ENCODE measurements around the gene PRXL2C. TPM values are rescaled to one million over a fixed set of nuclear protein-coding genes. Genes with fewer than 3 reads are reported as not detected.

The PRXL2C gene
- total and polyA plus RNA-seq, 2 of the 13 experiments (the other 11 are each of a cell fraction or from before 2014, with no cell fraction given): 11.0 to 13.2 TPM

DNA sequence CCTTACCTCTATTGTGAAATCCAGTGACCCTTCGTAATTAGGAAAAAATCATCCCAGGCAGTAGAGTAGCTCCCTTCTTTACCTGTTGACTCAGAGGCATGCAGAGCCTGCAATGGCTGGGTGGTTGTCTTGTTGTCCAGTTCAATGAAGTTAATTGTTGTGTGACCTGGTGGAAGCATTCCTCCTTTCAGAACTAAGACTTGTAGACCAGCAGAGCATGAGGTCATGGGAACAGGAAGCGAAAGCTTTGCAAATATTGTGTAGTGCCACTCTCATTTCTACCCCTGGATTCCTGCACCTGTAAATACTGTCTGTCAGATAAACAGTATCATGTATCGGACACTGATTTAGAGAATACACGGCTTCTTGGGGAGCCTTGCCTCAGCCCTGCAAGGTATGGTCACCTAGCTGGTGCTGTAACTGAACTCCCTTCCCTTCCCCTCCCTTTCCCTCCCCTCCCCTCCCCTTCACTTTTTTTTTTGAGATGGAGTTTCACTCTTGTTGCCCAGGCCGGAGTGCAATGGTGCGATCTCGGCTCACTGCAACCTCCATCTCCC, 5.7 kb upstream of the PRXL2C start (continued):
- TF ChIP-seq, protein P1, sequence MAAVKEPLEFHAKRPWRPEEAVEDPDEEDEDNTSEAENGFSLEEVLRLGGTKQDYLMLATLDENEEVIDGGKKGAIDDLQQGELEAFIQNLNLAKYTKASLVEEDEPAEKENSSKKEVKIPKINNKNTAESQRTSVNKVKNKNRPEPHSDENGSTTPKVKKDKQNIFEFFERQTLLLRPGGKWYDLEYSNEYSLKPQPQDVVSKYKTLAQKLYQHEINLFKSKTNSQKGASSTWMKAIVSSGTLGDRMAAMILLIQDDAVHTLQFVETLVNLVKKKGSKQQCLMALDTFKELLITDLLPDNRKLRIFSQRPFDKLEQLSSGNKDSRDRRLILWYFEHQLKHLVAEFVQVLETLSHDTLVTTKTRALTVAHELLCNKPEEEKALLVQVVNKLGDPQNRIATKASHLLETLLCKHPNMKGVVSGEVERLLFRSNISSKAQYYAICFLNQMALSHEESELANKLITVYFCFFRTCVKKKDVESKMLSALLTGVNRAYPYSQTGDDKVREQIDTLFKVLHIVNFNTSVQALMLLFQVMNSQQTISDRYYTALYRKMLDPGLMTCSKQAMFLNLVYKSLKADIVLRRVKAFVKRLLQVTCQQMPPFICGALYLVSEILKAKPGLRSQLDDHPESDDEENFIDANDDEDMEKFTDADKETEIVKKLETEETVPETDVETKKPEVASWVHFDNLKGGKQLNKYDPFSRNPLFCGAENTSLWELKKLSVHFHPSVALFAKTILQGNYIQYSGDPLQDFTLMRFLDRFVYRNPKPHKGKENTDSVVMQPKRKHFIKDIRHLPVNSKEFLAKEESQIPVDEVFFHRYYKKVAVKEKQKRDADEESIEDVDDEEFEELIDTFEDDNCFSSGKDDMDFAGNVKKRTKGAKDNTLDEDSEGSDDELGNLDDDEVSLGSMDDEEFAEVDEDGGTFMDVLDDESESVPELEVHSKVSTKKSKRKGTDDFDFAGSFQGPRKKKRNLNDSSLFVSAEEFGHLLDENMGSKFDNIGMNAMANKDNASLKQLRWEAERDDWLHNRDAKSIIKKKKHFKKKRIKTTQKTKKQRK (IDR thresholded peaks at IDR 0.05; ENCODE audit: low read length): no peak
- no peak for TF ChIP-seq KLF11 (CRISPR knock-in tag; IDR thresholded peaks at IDR 0.05)
- no peak for TF ChIP-seq AHR (CRISPR knock-in tag; IDR thresholded peaks at IDR 0.05)
- TF ChIP-seq ZNF546 (CRISPR knock-in tag; conservative IDR thresholded peaks at IDR 0.05): no peak
- no peak for TF ChIP-seq AGO1 (IDR thresholded peaks at IDR 0.05; ENCODE audit: low read depth, low read length, poor library complexity, severe bottlenecking)
- 0 out of 2 replicates have a peak, but pooled peaks have one; percentile 9 for TF ChIP-seq TCF7 (IDR thresholded peaks at IDR 0.05; ENCODE audit: low read depth)
- TF ChIP-seq TCF12 (IDR thresholded peaks at IDR 0.05): no peak
- no peak for TF ChIP-seq TCF12 (CRISPR knock-in tag; IDR thresholded peaks at IDR 0.05)
- peak; percentile 39; the same call in 1 of the 2 replicates for TF ChIP-seq GABPB1 (CRISPR knock-in tag; IDR thresholded peaks at IDR 0.05)
- TF ChIP-seq ZNF724P (CRISPR knock-in tag; IDR thresholded peaks at IDR 0.05; ENCODE audit: borderline replicate concordance): no peak
- TF ChIP-seq ATF7-NPFF (CRISPR knock-in tag; IDR thresholded peaks at IDR 0.05; ENCODE audit: low read depth): no peak
- TF ChIP-seq HOXA3 (CRISPR knock-in tag; IDR thresholded peaks at IDR 0.05): peak; percentile 19; the same call in 1 of the 2 replicates
- TF ChIP-seq, protein P2, sequence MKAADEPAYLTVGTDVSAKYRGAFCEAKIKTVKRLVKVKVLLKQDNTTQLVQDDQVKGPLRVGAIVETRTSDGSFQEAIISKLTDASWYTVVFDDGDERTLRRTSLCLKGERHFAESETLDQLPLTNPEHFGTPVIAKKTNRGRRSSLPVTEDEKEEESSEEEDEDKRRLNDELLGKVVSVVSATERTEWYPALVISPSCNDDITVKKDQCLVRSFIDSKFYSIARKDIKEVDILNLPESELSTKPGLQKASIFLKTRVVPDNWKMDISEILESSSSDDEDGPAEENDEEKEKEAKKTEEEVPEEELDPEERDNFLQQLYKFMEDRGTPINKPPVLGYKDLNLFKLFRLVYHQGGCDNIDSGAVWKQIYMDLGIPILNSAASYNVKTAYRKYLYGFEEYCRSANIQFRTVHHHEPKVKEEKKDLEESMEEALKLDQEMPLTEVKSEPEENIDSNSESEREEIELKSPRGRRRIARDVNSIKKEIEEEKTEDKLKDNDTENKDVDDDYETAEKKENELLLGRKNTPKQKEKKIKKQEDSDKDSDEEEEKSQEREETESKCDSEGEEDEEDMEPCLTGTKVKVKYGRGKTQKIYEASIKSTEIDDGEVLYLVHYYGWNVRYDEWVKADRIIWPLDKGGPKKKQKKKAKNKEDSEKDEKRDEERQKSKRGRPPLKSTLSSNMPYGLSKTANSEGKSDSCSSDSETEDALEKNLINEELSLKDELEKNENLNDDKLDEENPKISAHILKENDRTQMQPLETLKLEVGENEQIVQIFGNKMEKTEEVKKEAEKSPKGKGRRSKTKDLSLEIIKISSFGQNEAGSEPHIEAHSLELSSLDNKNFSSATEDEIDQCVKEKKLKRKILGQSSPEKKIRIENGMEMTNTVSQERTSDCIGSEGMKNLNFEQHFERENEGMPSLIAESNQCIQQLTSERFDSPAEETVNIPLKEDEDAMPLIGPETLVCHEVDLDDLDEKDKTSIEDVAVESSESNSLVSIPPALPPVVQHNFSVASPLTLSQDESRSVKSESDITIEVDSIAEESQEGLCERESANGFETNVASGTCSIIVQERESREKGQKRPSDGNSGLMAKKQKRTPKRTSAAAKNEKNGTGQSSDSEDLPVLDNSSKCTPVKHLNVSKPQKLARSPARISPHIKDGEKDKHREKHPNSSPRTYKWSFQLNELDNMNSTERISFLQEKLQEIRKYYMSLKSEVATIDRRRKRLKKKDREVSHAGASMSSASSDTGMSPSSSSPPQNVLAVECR (CRISPR knock-in tag; IDR thresholded peaks at IDR 0.05; ENCODE audit: borderline replicate concordance): no peak; the same call in 1 of the 2 replicates
- peak; percentile 58; the same call in 1 of the 2 replicates for TF ChIP-seq IRF2 (CRISPR knock-in tag; IDR thresholded peaks at IDR 0.05)
- no peak for TF ChIP-seq ZNF33B (CRISPR knock-in tag; IDR thresholded peaks at IDR 0.05)
- TF ChIP-seq ZNF619 (CRISPR knock-in tag; IDR thresholded peaks at IDR 0.05): no peak
- peak; percentile 25; the same call in 1 of the 2 replicates for TF ChIP-seq RARA (CRISPR knock-in tag; IDR thresholded peaks at IDR 0.05)
- TF ChIP-seq, protein P3, sequence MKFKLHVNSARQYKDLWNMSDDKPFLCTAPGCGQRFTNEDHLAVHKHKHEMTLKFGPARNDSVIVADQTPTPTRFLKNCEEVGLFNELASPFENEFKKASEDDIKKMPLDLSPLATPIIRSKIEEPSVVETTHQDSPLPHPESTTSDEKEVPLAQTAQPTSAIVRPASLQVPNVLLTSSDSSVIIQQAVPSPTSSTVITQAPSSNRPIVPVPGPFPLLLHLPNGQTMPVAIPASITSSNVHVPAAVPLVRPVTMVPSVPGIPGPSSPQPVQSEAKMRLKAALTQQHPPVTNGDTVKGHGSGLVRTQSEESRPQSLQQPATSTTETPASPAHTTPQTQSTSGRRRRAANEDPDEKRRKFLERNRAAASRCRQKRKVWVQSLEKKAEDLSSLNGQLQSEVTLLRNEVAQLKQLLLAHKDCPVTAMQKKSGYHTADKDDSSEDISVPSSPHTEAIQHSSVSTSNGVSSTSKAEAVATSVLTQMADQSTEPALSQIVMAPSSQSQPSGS (CRISPR knock-in tag; IDR thresholded peaks at IDR 0.05): 0 out of 2 replicates have a peak, but pooled peaks have one; percentile 49
- no peak for TF ChIP-seq ZNF891 (CRISPR knock-in tag; IDR thresholded peaks at IDR 0.05)
- no peak for TF ChIP-seq ZFP36 (IDR thresholded peaks at IDR 0.05; ENCODE audit: borderline replicate concordance, low read depth, low read length, partially characterized antibody)
